CD4-positive, alpha-beta memory T cell (primary cell): ENCODE data around the gene ZNF74. TPM values are rescaled to one million over a fixed set of nuclear protein-coding genes. Genes with fewer than 3 reads are reported as not detected.

ENCODE experiments used
- CTCF ChIA-PET: fragments of 350-600 bp; sonication (Branson Sonifier 250); formaldehyde crosslinking; loops from one replicate; lab custom pipeline; 2021; ENCODE audit warnings: inconsistent platforms; ENCODE audit not compliant: partially characterized antibody; lab: Charles Lee
- POLR2A ChIA-PET: fragments of 350-600 bp; sonication (Branson Sonifier 250); formaldehyde crosslinking; loops from one replicate; lab custom pipeline; 2021; ENCODE audit not compliant: partially characterized antibody; lab: Charles Lee
- DNase-seq, 5 donors: peaks; one replicate each; pipeline versions ENCODE4 v3.0.0 to v3.0.0-alpha.2; 2020 to 2022; ENCODE audit warnings: mixed read lengths in 1 of 5
- H3K27ac ChIP-seq: one replicate; pipeline ENCODE4 v1.7.0; 2013; ENCODE audit warnings: low read depth, low read length
- H3K27me3 ChIP-seq: 2 replicates; pipeline ENCODE4 v1.7.0; 2013; ENCODE audit warnings: mild to moderate bottlenecking, low read length, moderate library complexity; ENCODE audit not compliant: insufficient read depth
- H3K36me3 ChIP-seq: 2 replicates; pipeline ENCODE4 v1.7.0; 2013; ENCODE audit warnings: mild to moderate bottlenecking, low read length, moderate library complexity; ENCODE audit not compliant: insufficient read depth
- H3K4me1 ChIP-seq: 2 replicates; pipeline ENCODE4 v1.7.0; 2013; ENCODE audit warnings: mild to moderate bottlenecking, low read length, moderate library complexity; ENCODE audit not compliant: insufficient read depth
- H3K4me3 ChIP-seq, 2 donors: one replicate each; pipeline ENCODE4 v1.7.0; 2013; ENCODE audit warnings: low read length in 2 of 2, mild to moderate bottlenecking in 1 of 2
- H3K9me3 ChIP-seq, 2 donors: one replicate each; pipeline ENCODE4 v1.7.0; 2013; ENCODE audit warnings: low read length in 2 of 2, control low read depth in 1 of 2; ENCODE audit not compliant: control insufficient read depth in 1 of 2
- H3K27ac Mint-ChIP-seq, 7 donors: one replicate each; pipeline ENCODE4 v1.8.0; 2020 to 2021; ENCODE audit warnings: mixed read lengths in 7 of 7, mild to moderate bottlenecking in 6 of 7, inconsistent platforms in 3 of 7, moderate library complexity in 3 of 7
- H3K27me3 Mint-ChIP-seq, 2 donors: one replicate each; pipeline ENCODE4 v1.8.0; 2020 to 2021; ENCODE audit warnings: mixed read lengths in 2 of 2
- H3K36me3 Mint-ChIP-seq, 2 donors: one replicate each; pipeline ENCODE4 v1.8.0; 2020 to 2021; ENCODE audit warnings: mixed read lengths in 2 of 2, inconsistent platforms in 1 of 2, mild to moderate bottlenecking in 1 of 2
- H3K4me1 Mint-ChIP-seq, 4 donors: one replicate each; pipeline ENCODE4 v1.8.0; 2020 to 2021; ENCODE audit warnings: mixed read lengths in 4 of 4, mild to moderate bottlenecking in 1 of 4
- H3K4me3 Mint-ChIP-seq, 8 donors: one replicate each; pipeline ENCODE4 v1.8.0; 2020 to 2021; ENCODE audit warnings: mixed read lengths in 8 of 8, mild to moderate bottlenecking in 7 of 8, moderate library complexity in 6 of 8, inconsistent platforms in 3 of 8
- H3K9me3 Mint-ChIP-seq, 8 donors: one replicate each; pipeline ENCODE4 v1.8.0; 2020 to 2021; ENCODE audit warnings: mixed read lengths in 8 of 8, mild to moderate bottlenecking in 5 of 8, inconsistent platforms in 3 of 8, moderate library complexity in 1 of 8
- intact Hi-C: fragments of 100-400 bp; cut with micrococcal nuclease; formaldehyde crosslinking; loops from one replicate; pipeline ENCODE4 v1.15.1; 2023
- polyA plus RNA-seq, 2 donors: library from polyadenylated mRNA; unstranded; fragments of 300-500 nt; fragmentation: Illumina TruSeq; gene quantifications; one replicate each; pipeline ENCODE4 v1.2.3, GENCODE V29; 2021
- total RNA-seq, 2 experiments: library from RNA; stranded (reverse); gene quantifications; one replicate each; pipeline ENCODE4 v1.2.3, GENCODE V29; 2021

The ZNF74 gene
- total and polyA plus RNA-seq, 4 experiments from 2014 or later = 3.0 to 17.4 (median 13.3) TPM

GRCh38 chr22:20395181-20395906 is 1.4 kb downstream of the ZNF74 start:
- Histone ChIP-seq H3K9me3 (no peaks in the 10 kb centered on the region), H3K27ac (no peak overlapping the region), H3K36me3 (no peaks in the 10 kb centered on the region), H3K4me3 (no peak overlapping the region), H3K4me1 (peaks cover 24% of the 10 kb centered on the region), H3K27me3 (no peaks in the 10 kb centered on the region)
- ChIA-PET POLR2A (interaction anchor here (1.3 to 2.1 kb wide), 4 partner anchors 9 to 76 kb away, joined by 3 to 18 read pairs (median 6); partner anchors contain the start of gene DGCR6L), CTCF (interaction anchor here (0.7 to 2.0 kb wide), 3 partner anchors 23 to 78 kb away, joined by 3 to 4 read pairs (median 3); no protein-coding TSS in a partner anchor)
- peak overlapping the region in 6 of 7 donors; percentile 17 to 88 (median 74) for H3K27ac Mint-ChIP-seq
- no peaks in the 10 kb centered on the region for H3K27me3 Mint-ChIP-seq
- H3K4me3 Mint-ChIP-seq = peak overlapping the region; percentile 86 to 95 (median 88)
- H3K9me3 Mint-ChIP-seq = no peaks in the 10 kb centered on the region
- intact Hi-C loops = no loop called here
- H3K4me1 Mint-ChIP-seq = peaks cover 20 to 46% (median 31%) of the 10 kb centered on the region in 4 donors
- no peak for DNase-seq
- peaks cover 0 to 3% of the 10 kb centered on the region in 2 donors for H3K36me3 Mint-ChIP-seq

GRCh38 chr22:20395907-20396287 is 1.9 kb downstream of the ZNF74 start:
- no peaks in the 10 kb centered on the region for H3K36me3 ChIP-seq
- Mint-ChIP-seq H3K9me3 (no peaks in the 10 kb centered on the region), H3K27ac (peak overlapping the region in 1 of 7 donors; percentile 14), H3K4me3 (peak overlapping the region; percentile 3 to 89 (median 75)), H3K27me3 (no peaks in the 10 kb centered on the region), H3K36me3 (peaks cover 0 to 7% of the 10 kb centered on the region in 2 donors), H3K4me1 (peaks cover 20 to 46% (median 31%) of the 10 kb centered on the region in 4 donors)
- H3K4me3 ChIP-seq = no peak overlapping the region
- intact Hi-C loops = no loop called here
- peaks cover 24% of the 10 kb centered on the region for H3K4me1 ChIP-seq
- H3K9me3 ChIP-seq = no peaks in the 10 kb centered on the region
- H3K27ac ChIP-seq = no peak overlapping the region
- CTCF ChIA-PET = interaction anchor here (2.0 kb wide), 1 partner anchor 78 kb away, joined by 4 read pairs; no protein-coding TSS in a partner anchor
- no peaks in the 10 kb centered on the region for H3K27me3 ChIP-seq
- POLR2A ChIA-PET = interaction anchor here (1.3 kb wide), 1 partner anchor 68 kb away, joined by 5 read pairs; no protein-coding TSS in a partner anchor
- DNase-seq = no peak

DNA sequence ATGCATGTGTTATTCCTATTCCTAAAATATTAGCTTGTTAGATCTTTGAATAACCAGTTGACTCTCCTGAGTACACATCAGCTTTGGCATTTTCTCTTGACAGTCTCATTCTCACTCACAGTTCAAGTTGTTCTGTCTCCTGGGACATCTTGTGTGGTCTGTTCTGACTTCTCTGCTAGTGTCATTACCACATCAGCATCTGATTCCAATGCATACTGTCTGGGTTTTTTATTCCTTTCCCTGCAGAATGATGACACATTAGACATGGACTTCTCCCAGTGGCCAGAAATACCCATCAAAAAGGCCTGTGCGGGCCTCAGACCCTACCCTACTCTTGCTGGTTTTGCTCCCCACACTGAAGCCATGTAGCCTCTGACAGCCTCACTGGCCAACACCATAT is 2.7 kb downstream of the ZNF74 start:
- intact Hi-C loops = no loop called here

GRCh38 chr22:20397498-20397897 is 3.5 kb downstream of the ZNF74 start:
- Mint-ChIP-seq H3K9me3 (no peaks in the 10 kb centered on the region), H3K4me1 (peaks cover 20 to 46% (median 32%) of the 10 kb centered on the region in 4 donors), H3K4me3 (no peak overlapping the region), H3K27ac (peak overlapping the region in 1 of 7 donors; percentile 36), H3K27me3 (no peaks in the 10 kb centered on the region), H3K36me3 (peaks cover 0 to 7% of the 10 kb centered on the region in 2 donors)
- H3K4me1 ChIP-seq = peaks cover 24% of the 10 kb centered on the region
- no peak for DNase-seq
- H3K27me3 ChIP-seq = no peaks in the 10 kb centered on the region
- intact Hi-C loops = no loop called here
- H3K4me3 ChIP-seq = no peak overlapping the region
- no peak overlapping the region for H3K27ac ChIP-seq
- H3K36me3 ChIP-seq = no peaks in the 10 kb centered on the region
- H3K9me3 ChIP-seq = no peaks in the 10 kb centered on the region
- ChIA-PET POLR2A (no interaction called here), CTCF (no interaction called here)

More for the DNA sequence above, 2.7 kb downstream of the ZNF74 start:
- no peak for DNase-seq
- no peaks in the 10 kb centered on the region for H3K9me3 ChIP-seq
- peaks cover 24% of the 10 kb centered on the region for H3K4me1 ChIP-seq
- H3K9me3 Mint-ChIP-seq = no peaks in the 10 kb centered on the region
- no peak overlapping the region for H3K4me3 ChIP-seq
- no peak overlapping the region for H3K27ac ChIP-seq
- H3K4me1 Mint-ChIP-seq = peaks cover 20 to 46% (median 32%) of the 10 kb centered on the region in 4 donors
- H3K4me3 Mint-ChIP-seq = peak overlapping the region in 4 of 8 donors; percentile 8 to 86 (median 50)
- ChIA-PET CTCF (interaction anchor here (2.0 kb wide), 1 partner anchor 79 kb away, joined by 4 read pairs; no protein-coding TSS in a partner anchor), POLR2A (interaction anchor here (0.6 kb wide), 1 partner anchor 77 kb away, joined by 3 read pairs; the partner anchor contains the start of gene DGCR6L)
- H3K36me3 ChIP-seq = no peaks in the 10 kb centered on the region
- no peaks in the 10 kb centered on the region for H3K27me3 ChIP-seq
- peak overlapping the region in 1 of 7 donors; percentile 24 for H3K27ac Mint-ChIP-seq
- no peaks in the 10 kb centered on the region for H3K27me3 Mint-ChIP-seq
- H3K36me3 Mint-ChIP-seq = peaks cover 0 to 7% of the 10 kb centered on the region in 2 donors

- Histone ChIP-seq H3K4me1 (peaks cover 26% of the 10 kb centered on the region), H3K4me3 (no peak overlapping the region), H3K36me3 (no peaks in the 10 kb centered on the region), H3K27ac (no peak overlapping the region), H3K9me3 (no peaks in the 10 kb centered on the region), H3K27me3 (no peaks in the 10 kb centered on the region)
- Mint-ChIP-seq H3K27ac (no peak overlapping the region), H3K4me3 (no peak overlapping the region), H3K27me3 (no peaks in the 10 kb centered on the region), H3K4me1 (peaks cover 23 to 47% (median 38%) of the 10 kb centered on the region in 4 donors), H3K36me3 (peaks cover 4 to 9% of the 10 kb centered on the region in 2 donors), H3K9me3 (no peaks in the 10 kb centered on the region)
- POLR2A ChIA-PET = no interaction called here
- CTCF ChIA-PET = no interaction called here
- DNase-seq = no peak
- intact Hi-C loops = no loop called here
Observed at GRCh38 chr22:20398420-20398819, 4.5 kb downstream of the ZNF74 start.

DNA sequence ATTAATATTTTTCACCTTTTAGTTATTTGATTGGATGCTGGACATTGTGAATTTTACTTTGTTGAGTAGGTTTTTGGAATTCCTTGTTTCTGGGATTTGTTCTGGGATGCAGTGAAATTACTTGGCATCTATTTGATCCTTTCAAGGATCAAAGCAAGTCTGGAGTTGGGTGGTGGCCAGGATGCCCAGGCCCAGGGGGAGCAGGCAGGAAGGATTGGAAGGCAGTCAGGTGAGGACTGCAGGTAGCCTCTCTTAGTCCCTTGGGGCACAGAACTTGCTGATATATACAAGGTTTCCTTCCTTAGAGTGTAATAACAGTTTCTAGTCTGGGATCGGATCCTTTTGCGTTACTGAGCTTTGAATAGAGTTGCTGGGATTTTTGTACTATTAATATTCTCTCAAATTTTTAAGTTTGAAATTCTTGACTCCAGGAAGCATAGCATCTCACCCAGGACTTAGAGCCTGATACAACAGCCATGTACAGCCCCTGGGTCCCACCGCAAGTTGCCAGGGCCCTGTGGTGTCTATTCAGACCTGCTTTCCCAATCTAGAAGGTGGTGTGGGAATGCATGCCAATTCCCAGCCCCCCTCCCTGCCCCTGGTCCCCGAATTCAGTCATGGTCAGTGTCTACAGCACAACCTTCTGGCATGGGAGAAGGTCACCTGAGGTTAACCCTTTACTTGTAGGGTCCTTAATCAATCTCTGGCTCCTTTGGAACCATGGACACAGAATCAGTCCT is 6.1 kb downstream of the ZNF74 start:
- Mint-ChIP-seq H3K27ac (peak overlapping the region in 1 of 7 donors; percentile 53), H3K4me3 (no peak overlapping the region)
- H3K27ac ChIP-seq = no peak overlapping the region

More for the DNA sequence above, 6.1 kb downstream of the ZNF74 start:
- Histone ChIP-seq H3K36me3 (no peaks in the 10 kb centered on the region), H3K9me3 (no peaks in the 10 kb centered on the region), H3K4me3 (no peak overlapping the region), H3K27me3 (no peaks in the 10 kb centered on the region), H3K4me1 (peaks cover 16% of the 10 kb centered on the region)
- Mint-ChIP-seq H3K36me3 (peaks cover 16 to 17% of the 10 kb centered on the region in 2 donors), H3K4me1 (peaks cover 18 to 35% (median 32%) of the 10 kb centered on the region in 4 donors), H3K9me3 (no peaks in the 10 kb centered on the region), H3K27me3 (no peaks in the 10 kb centered on the region)
- DNase-seq = no peak
- CTCF ChIA-PET = no interaction called here
- intact Hi-C loops = no loop called here
- POLR2A ChIA-PET = no interaction called here
